HL-60 (cell line): ENCODE data around the gene GPD1L.

Source experiments
- DNase-seq, 2 experiments: peaks; one replicate each; pipeline ENCODE4 v3.0.0-alpha.2; 2010 to 2020; ENCODE audit warnings: low read depth in 1 of 2, low spot score in 1 of 2
- H3K27ac ChIP-seq: fragments of 250-450 bp; sonication (Bioruptor Pico); replicated peaks from 2 replicates; pipeline ENCODE4 v1.5.1; 2020; ENCODE audit warnings: mild to moderate bottlenecking, moderate library complexity
- H3K27me3 ChIP-seq: fragments of 250-450 bp; sonication (Bioruptor Pico); 2 replicates; pipeline ENCODE4 v1.5.1; 2021; ENCODE audit warnings: mild to moderate bottlenecking, moderate library complexity; ENCODE audit not compliant: insufficient read depth, poor library complexity, severe bottlenecking
- H3K4me3 ChIP-seq: replicated peaks from 2 replicates; pipeline ENCODE4 v1.5.1; 2011; ENCODE audit warnings: mild to moderate bottlenecking, control low read depth, low read length; ENCODE audit not compliant: insufficient read depth
- CTCF ChIP-seq: IDR thresholded peaks from one replicate; pipeline ENCODE4 v1.5.1; 2011; ENCODE audit warnings: low read length, control low read depth, inconsistent platforms; ENCODE audit not compliant: insufficient read depth
- GABPA ChIP-seq: IDR thresholded peaks from 2 replicates; pipeline ENCODE4 v1.6.1; 2012; ENCODE audit warnings: low read depth
- POLR2AphosphoS5 ChIP-seq: IDR thresholded peaks from 2 replicates; pipeline ENCODE4 v1.6.1; 2012; ENCODE audit warnings: low read depth
- REST ChIP-seq: IDR thresholded peaks from 2 replicates; pipeline ENCODE4 v1.6.1; 2012; ENCODE audit warnings: low read depth; ENCODE audit not compliant: insufficient replicate concordance
- SPI1 ChIP-seq: IDR thresholded peaks from 2 replicates; pipeline ENCODE4 v1.6.1; 2012; ENCODE audit warnings: low read depth, mild to moderate bottlenecking, borderline replicate concordance

The GPD1L gene

GRCh38 chr3:32208447-32208846 is 102.0 kb downstream of the GPD1L start:
- no peak for TF ChIP-seq SPI1
- TF ChIP-seq REST, result no peak
- TF ChIP-seq GABPA, result no peak
- TF ChIP-seq CTCF, result no peak
- TF ChIP-seq POLR2AphosphoS5, result no peak
- peak in 1 of 2 experiments; percentile 28 for DNase-seq
- H3K27me3 ChIP-seq, result no peaks in the 10 kb centered on the region
- H3K4me3 ChIP-seq, result no peak overlapping the region
- H3K27ac ChIP-seq, result no peak overlapping the region

GRCh38 chr3:32215185-32215584 is 108.8 kb downstream of the GPD1L start:
- DNase-seq, result no peak
- H3K27ac ChIP-seq, result no peak overlapping the region
- TF ChIP-seq REST, result no peak
- no peak for TF ChIP-seq GABPA
- no peak for TF ChIP-seq SPI1
- TF ChIP-seq CTCF, result no peak
- no peak for TF ChIP-seq POLR2AphosphoS5
- no peaks in the 10 kb centered on the region for H3K27me3 ChIP-seq
- no peak overlapping the region for H3K4me3 ChIP-seq

- Histone ChIP-seq H3K27me3 (no peaks in the 10 kb centered on the region), H3K27ac (no peak overlapping the region), H3K4me3 (no peak overlapping the region)
- no peak for DNase-seq
- TF ChIP-seq SPI1 (peak; percentile 34; the same call in 1 of the 2 replicates), POLR2AphosphoS5 (no peak), CTCF (no peak), GABPA (no peak)
Observed at GRCh38 chr3:32216172-32216783, 109.9 kb downstream of the GPD1L start.

- Histone ChIP-seq H3K4me3 (no peak overlapping the region), H3K27ac (no peak overlapping the region), H3K27me3 (no peaks in the 10 kb centered on the region)
- no peak for TF ChIP-seq POLR2AphosphoS5
- TF ChIP-seq CTCF, result no peak
- TF ChIP-seq REST, result no peak
- no peak for TF ChIP-seq GABPA
- no peak for TF ChIP-seq SPI1
- DNase-seq, result no peak
Observed at GRCh38 chr3:32217339-32217738, 110.9 kb downstream of the GPD1L start.
